NCI-H2081 treated with DMSO at 0.1 percent for 48 hours (cell line): ENCODE results near the gene KRTAP20-1.

Experiments
- DNase-seq: peaks from one replicate; lab custom pipeline; 2025; lab: John Stamatoyannopoulos, UW

Gene KRTAP20-1

GRCh38 chr21:30646904-30647414 is 30.7 kb downstream of the KRTAP20-1 start:
- no peak for DNase-seq

GRCh38 chr21:30652891-30653290 is 36.7 kb downstream of the KRTAP20-1 start:
- no peak for DNase-seq
